Liver (tissue), 3 donors: ENCODE data around the gene MORN4.

Experiments used
- ATF3 ChIP-seq: IDR thresholded peaks from 2 replicates; pipeline ENCODE4 v1.6.1; 2016; ENCODE audit warnings: antibody characterized with exemption
- CTCF ChIP-seq: fragments of 150-350 bp; IDR thresholded peaks from 2 replicates; pipeline ENCODE4 v1.5.1; 2017; ENCODE audit warnings: improper control_type of control experiment, low read depth, low read length; ENCODE audit not compliant: missing input control
- JUND ChIP-seq, 2 donors: IDR thresholded peaks; 2 replicates each; pipeline ENCODE4 v1.6.1; 2016; ENCODE audit warnings: antibody characterized with exemption in 2 of 2
- MAX ChIP-seq: IDR thresholded peaks from 2 replicates; pipeline ENCODE4 v1.6.1; 2016; ENCODE audit warnings: antibody characterized with exemption
- RAD21 ChIP-seq, 2 donors: IDR thresholded peaks; 2 replicates each; pipeline ENCODE4 v1.6.1; 2016; ENCODE audit warnings: antibody characterized with exemption in 2 of 2, mild to moderate bottlenecking in 2 of 2
- TAF1 ChIP-seq: conservative IDR thresholded peaks from 2 replicates; pipeline ENCODE4 v1.6.1; 2016; ENCODE audit warnings: antibody characterized with exemption, mild to moderate bottlenecking
- donor health status: healthy.
- donor health status: healthy.

- TF ChIP-seq CTCF: no peak
- TF ChIP-seq ATF3: no peak
- TF ChIP-seq TAF1: no peak
- TF ChIP-seq RAD21 (IDR thresholded peaks at IDR 0.05): no peak
- no peak for TF ChIP-seq JUND (IDR thresholded peaks at IDR 0.05)
- no peak for TF ChIP-seq MAX
Observed at GRCh38 chr10:97679594-97679993, 46.3 kb upstream of the MORN4 start.
